Measurements from ENCODE around the gene PRRC2B.
A peak's percentile ranks its signal among the peaks of the same experiment; 100 is the strongest.
"Not testable (repeated sequence)": the region's sequence is repeated elsewhere in the genome, so short reads cannot be mapped to it uniquely, and the experiment has no call there.

PRRC2B gene

DNA sequence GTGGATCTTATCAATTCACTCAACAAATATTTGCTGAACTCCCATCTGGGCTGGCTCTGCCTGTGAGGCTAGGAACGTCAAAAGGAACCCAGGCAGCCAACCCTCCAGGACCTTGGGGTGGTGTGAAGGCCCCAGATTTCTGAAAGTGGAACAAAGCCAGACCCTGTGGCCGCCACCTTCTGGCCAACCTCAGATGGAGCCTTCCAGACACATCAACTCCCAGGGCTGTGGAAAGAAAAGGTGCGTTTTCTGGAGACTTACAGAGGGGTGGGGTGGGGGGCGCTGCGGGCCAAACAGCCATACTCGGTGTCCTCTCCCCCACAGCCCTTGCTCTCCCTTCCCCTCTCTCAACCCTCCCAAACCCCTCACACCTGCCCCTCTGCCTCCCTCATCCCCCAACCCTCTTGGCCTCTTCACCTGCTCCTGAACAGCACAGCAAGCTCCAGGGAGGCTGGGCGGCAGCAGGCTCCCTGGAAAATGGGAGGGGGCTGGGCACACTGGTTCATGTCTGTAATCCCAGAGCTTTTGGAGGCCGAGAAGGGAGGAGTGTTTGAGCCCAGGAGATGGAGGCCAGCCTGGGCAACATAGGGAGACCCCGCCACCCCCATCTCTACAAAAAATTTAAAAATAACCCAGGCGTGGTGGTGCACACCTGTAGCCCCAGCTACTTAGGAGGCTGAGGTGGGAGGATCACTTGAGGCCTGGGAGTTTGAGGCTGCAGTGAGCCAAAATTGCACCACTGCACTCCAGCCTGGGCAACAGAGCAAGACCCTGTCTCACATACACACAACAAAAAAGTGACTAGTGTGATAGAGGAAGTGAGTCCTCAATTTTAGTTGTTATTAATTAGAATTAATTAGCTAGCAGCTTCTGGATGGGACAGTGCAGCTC is 45.0 kb upstream of the PRRC2B start:
- Histone ChIP-seq H4K12ac (ENCODE audit: low read depth, low read length) (no peak overlapping the region), H2AFZ (ENCODE audit: insufficient read depth, low read length, poor library complexity) (no peak overlapping the region), H3K23ac (ENCODE audit: low read length) (no peak overlapping the region), H3K18ac (ENCODE audit: low read length) (no peak overlapping the region), H4K91ac (ENCODE audit: low read depth, low read length) (no peak overlapping the region), H3K14ac (ENCODE audit: low read length) (no peak overlapping the region), H3K4me3 (ENCODE audit: low read depth, low read length) (no peak overlapping the region), H3K27me3 (ENCODE audit: insufficient read depth, low read length) (no peaks in the 10 kb centered on the region), H3K79me2 (ENCODE audit: control insufficient read depth, insufficient read depth, low read length, poor library complexity) (no peaks in the 10 kb centered on the region), H3K4ac (ENCODE audit: low read depth, low read length) (no peak overlapping the region), H3K4me1 (ENCODE audit: control insufficient read depth in 1 of 2, insufficient read depth in 2 of 2, low read length in 2 of 2) (peaks cover 2 to 3% of the 10 kb centered on the region in 2 experiments), H2BK5ac (ENCODE audit: low read depth, low read length, poor library complexity) (no peak overlapping the region), H3K9ac (ENCODE audit: low read length) (no peak overlapping the region), H2AK5ac (ENCODE audit: low read length) (no peak overlapping the region), H3K27ac (ENCODE audit: low read depth, low read length) (no peak overlapping the region), H3K36me3 (ENCODE audit: control insufficient read depth in 1 of 2, insufficient read depth in 2 of 2, low read length in 2 of 2) (no peaks in the 10 kb centered on the region), H4K8ac (ENCODE audit: low read depth, low read length) (no peak overlapping the region), H3K4me2 (ENCODE audit: low read length) (no peak overlapping the region), H3K79me1 (ENCODE audit: low read length) (no peaks in the 10 kb centered on the region), H2BK12ac (ENCODE audit: low read length) (no peak overlapping the region), H3K9me3 (ENCODE audit: insufficient read depth, low read depth, low read length) (peaks cover 2% of the 10 kb centered on the region), H2BK120ac (ENCODE audit: insufficient read depth, low read length, poor library complexity) (no peak overlapping the region)
- no CpG with 5 or more reads among the region's 10 CpGs for WGBS (ENCODE audit: extremely low coverage, insufficient coverage, insufficient read length)
- no peak for DNase-seq

- Histone ChIP-seq H2BK120ac (ENCODE audit: insufficient read depth, low read length, poor library complexity) (no peak overlapping the region), H2BK12ac (ENCODE audit: low read length) (no peak overlapping the region), H2AFZ (ENCODE audit: insufficient read depth, low read length, poor library complexity) (peak overlapping the region; percentile 33), H3K9ac (ENCODE audit: low read length) (no peak overlapping the region), H3K4me1 (ENCODE audit: control insufficient read depth in 1 of 2, insufficient read depth in 2 of 2, low read length in 2 of 2) (peaks cover 2 to 3% of the 10 kb centered on the region in 2 experiments), H2AK5ac (ENCODE audit: low read length) (no peak overlapping the region), H4K91ac (ENCODE audit: low read depth, low read length) (no peak overlapping the region), H2BK5ac (ENCODE audit: low read depth, low read length, poor library complexity) (no peak overlapping the region), H3K79me2 (ENCODE audit: control insufficient read depth, insufficient read depth, low read length, poor library complexity) (no peaks in the 10 kb centered on the region), H3K27ac (ENCODE audit: low read depth, low read length) (no peak overlapping the region), H4K8ac (ENCODE audit: low read depth, low read length) (no peak overlapping the region), H3K18ac (ENCODE audit: low read length) (no peak overlapping the region), H3K27me3 (ENCODE audit: insufficient read depth, low read length) (no peaks in the 10 kb centered on the region), H4K12ac (ENCODE audit: low read depth, low read length) (no peak overlapping the region), H3K4ac (ENCODE audit: low read depth, low read length) (no peak overlapping the region), H3K79me1 (ENCODE audit: low read length) (no peaks in the 10 kb centered on the region), H3K23ac (ENCODE audit: low read length) (no peak overlapping the region), H3K9me3 (ENCODE audit: insufficient read depth, low read depth, low read length) (peaks cover 2% of the 10 kb centered on the region), H3K14ac (ENCODE audit: low read length) (no peak overlapping the region), H3K4me3 (ENCODE audit: low read depth, low read length) (no peak overlapping the region), H3K36me3 (ENCODE audit: control insufficient read depth in 1 of 2, insufficient read depth in 2 of 2, low read length in 2 of 2) (no peaks in the 10 kb centered on the region), H3K4me2 (ENCODE audit: low read length) (peak overlapping the region; percentile 66)
- DNase-seq = no peak
- no CpG with 5 or more reads among the region's 5 CpGs for WGBS (ENCODE audit: extremely low coverage, insufficient coverage, insufficient read length)
These were observed 44.4 kb upstream of the PRRC2B start for GRCh38 chr9:131349522-131349880.

GRCh38 chr9:131349881-131350563 is 43.9 kb upstream of the PRRC2B start:
- no peak overlapping the region for H3K14ac ChIP-seq (ENCODE audit: low read length)
- H3K4me2 ChIP-seq (ENCODE audit: low read length) = peak overlapping the region; percentile 66
- WGBS (ENCODE audit: extremely low coverage, insufficient coverage, insufficient read length) = no CpG with 5 or more reads among the region's 27 CpGs
- no peak overlapping the region for H4K91ac ChIP-seq (ENCODE audit: low read depth, low read length)
- H3K18ac ChIP-seq (ENCODE audit: low read length) = peak overlapping the region; percentile 27
- no peak overlapping the region for H2BK12ac ChIP-seq (ENCODE audit: low read length)
- no peaks in the 10 kb centered on the region for H3K27me3 ChIP-seq (ENCODE audit: insufficient read depth, low read length)
- DNase-seq = peak; percentile 77 to 79
- no peak overlapping the region for H4K12ac ChIP-seq (ENCODE audit: low read depth, low read length)
- no peak overlapping the region for H3K23ac ChIP-seq (ENCODE audit: low read length)
- H3K4me3 ChIP-seq (ENCODE audit: low read depth, low read length) = no peak overlapping the region
- no peaks in the 10 kb centered on the region for H3K79me1 ChIP-seq (ENCODE audit: low read length)
- H3K9ac ChIP-seq (ENCODE audit: low read length) = no peak overlapping the region
- no peak overlapping the region for H2BK5ac ChIP-seq (ENCODE audit: low read depth, low read length, poor library complexity)
- no peak overlapping the region for H3K27ac ChIP-seq (ENCODE audit: low read depth, low read length)
- H4K8ac ChIP-seq (ENCODE audit: low read depth, low read length) = peak overlapping the region; percentile 52
- H2BK120ac ChIP-seq (ENCODE audit: insufficient read depth, low read length, poor library complexity) = no peak overlapping the region
- H2AK5ac ChIP-seq (ENCODE audit: low read length) = no peak overlapping the region
- H3K79me2 ChIP-seq (ENCODE audit: control insufficient read depth, insufficient read depth, low read length, poor library complexity) = no peaks in the 10 kb centered on the region
- peaks cover 2 to 3% of the 10 kb centered on the region in 2 experiments for H3K4me1 ChIP-seq (ENCODE audit: control insufficient read depth in 1 of 2, insufficient read depth in 2 of 2, low read length in 2 of 2)
- H3K36me3 ChIP-seq (ENCODE audit: control insufficient read depth in 1 of 2, insufficient read depth in 2 of 2, low read length in 2 of 2) = no peaks in the 10 kb centered on the region
- no peak overlapping the region for H3K4ac ChIP-seq (ENCODE audit: low read depth, low read length)
- H2AFZ ChIP-seq (ENCODE audit: insufficient read depth, low read length, poor library complexity) = peak overlapping the region; percentile 53
- H3K9me3 ChIP-seq (ENCODE audit: insufficient read depth, low read depth, low read length) = no peaks in the 10 kb centered on the region

- not testable (repeated sequence) for H3K4me3 ChIP-seq (ENCODE audit: low read depth, low read length); H3K36me3 ChIP-seq (ENCODE audit: control insufficient read depth in 1 of 2, insufficient read depth in 2 of 2, low read length in 2 of 2); H3K27me3 ChIP-seq (ENCODE audit: insufficient read depth, low read length); H2AFZ ChIP-seq (ENCODE audit: insufficient read depth, low read length, poor library complexity); H4K91ac ChIP-seq (ENCODE audit: low read depth, low read length); H3K9ac ChIP-seq (ENCODE audit: low read length); H3K4me2 ChIP-seq (ENCODE audit: low read length); H3K9me3 ChIP-seq (ENCODE audit: insufficient read depth, low read depth, low read length); H3K27ac ChIP-seq (ENCODE audit: low read depth, low read length); H3K14ac ChIP-seq (ENCODE audit: low read length); H4K8ac ChIP-seq (ENCODE audit: low read depth, low read length); H3K23ac ChIP-seq (ENCODE audit: low read length); H2AK5ac ChIP-seq (ENCODE audit: low read length); H3K18ac ChIP-seq (ENCODE audit: low read length); H3K79me1 ChIP-seq (ENCODE audit: low read length); H2BK5ac ChIP-seq (ENCODE audit: low read depth, low read length, poor library complexity); H2BK12ac ChIP-seq (ENCODE audit: low read length); H4K12ac ChIP-seq (ENCODE audit: low read depth, low read length); H3K4ac ChIP-seq (ENCODE audit: low read depth, low read length); H3K79me2 ChIP-seq (ENCODE audit: control insufficient read depth, insufficient read depth, low read length, poor library complexity)
- DNase-seq = peak in 1 of 2 donors; percentile 39
- peaks cover 3 to 15% of the 10 kb centered on the region in 2 experiments for H3K4me1 ChIP-seq (ENCODE audit: control insufficient read depth in 1 of 2, insufficient read depth in 2 of 2, low read length in 2 of 2)
- peak overlapping the region; percentile 62 for H2BK120ac ChIP-seq (ENCODE audit: insufficient read depth, low read length, poor library complexity)
- no CpG with 5 or more reads among the region's 6 CpGs for WGBS (ENCODE audit: extremely low coverage, insufficient coverage, insufficient read length)
These were observed 37.4 kb upstream of the PRRC2B start for GRCh38 chr9:131356479-131356878.
